K562 (cell line): ENCODE results near the gene EAF1. TPM values are rescaled to one million over a fixed set of nuclear protein-coding genes. Genes with fewer than 3 reads are reported as not detected.

Experiments used
- DIDO1 ChIP-seq: fragments of 450-650 bp; IDR thresholded peaks from 2 replicates; pipeline ENCODE4 v1.6.1; 2016; ENCODE audit warnings: low read depth, missing biosample characterization, missing genetic modification characterization
- DPF2 ChIP-seq: fragments of 450-650 bp; IDR thresholded peaks from 2 replicates; pipeline ENCODE4 v1.6.1; 2016
- E2F6 ChIP-seq, 2 experiments: IDR thresholded peaks; 2 replicates each; pipeline ENCODE4 v1.6.1; 2011; ENCODE audit warnings: borderline replicate concordance in 1 of 2, control low read depth in 1 of 2, low read depth in 1 of 2, low read length in 1 of 2, mild to moderate bottlenecking in 1 of 2, mixed read lengths in 1 of 2, moderate library complexity in 1 of 2; ENCODE audit not compliant: insufficient read depth in 1 of 2, insufficient read length in 1 of 2, poor library complexity in 1 of 2, severe bottlenecking in 1 of 2; ENCODE audit errors: extremely low read depth in 1 of 2
- ETV5 ChIP-seq: sonication (generic); formaldehyde crosslinking; IDR thresholded peaks from 2 replicates; pipeline ENCODE4 v1.4.0; 2020; ENCODE audit warnings: low read depth, mild to moderate bottlenecking, missing genetic modification reagents
- FOXA1 ChIP-seq: fragments of 450-650 bp; IDR thresholded peaks from 2 replicates; pipeline ENCODE4 v1.6.1; 2016; ENCODE audit warnings: mild to moderate bottlenecking, borderline replicate concordance
- FUS ChIP-seq: fragments of 200-400 bp; formaldehyde crosslinking; optimal IDR thresholded peaks from 2 replicates; pipeline ENCODE3; 2017; ENCODE audit warnings: low read depth, low read length
- HMGXB4 ChIP-seq: sonication (generic); formaldehyde crosslinking; IDR thresholded peaks from 2 replicates; pipeline ENCODE4 v1.8.1; 2023; ENCODE audit warnings: mild to moderate bottlenecking, missing genetic modification reagents
- KDM5B ChIP-seq: fragments of 200-600 bp; sonication (generic); IDR thresholded peaks from 2 replicates; pipeline ENCODE4 v1.6.1; 2012; ENCODE audit warnings: low read depth, mild to moderate bottlenecking, moderate library complexity, low read length, control low read depth, inconsistent platforms; ENCODE audit not compliant: insufficient replicate concordance
- MBD2 ChIP-seq: sonication (generic); IDR thresholded peaks from 2 replicates; pipeline ENCODE4 v1.6.1; 2016; ENCODE audit warnings: low read depth, borderline replicate concordance
- NCOA1 ChIP-seq: fragments of 450-650 bp; IDR thresholded peaks from 2 replicates; pipeline ENCODE4 v1.6.1; 2016; ENCODE audit warnings: low read depth
- NR2C1 ChIP-seq, 2 experiments: fragments of 450-650 bp; IDR thresholded peaks; 2 replicates each; pipeline ENCODE4 v1.6.1; 2017; ENCODE audit warnings: mild to moderate bottlenecking in 2 of 2, antibody characterized with exemption in 1 of 2, inconsistent platforms in 1 of 2, missing compliant biosample characterization in 1 of 2, missing genetic modification characterization in 1 of 2
- NRF1 ChIP-seq, 2 experiments: fragments of 450-650 bp; IDR thresholded peaks in 1 of 2; conservative IDR thresholded peaks in 1 of 2; 2 replicates each; pipeline ENCODE4 v1.6.1; 2014; ENCODE audit warnings: mild to moderate bottlenecking in 2 of 2
- PRDM10 ChIP-seq: fragments of 450-650 bp; IDR thresholded peaks from 2 replicates; pipeline ENCODE4 v1.6.1; 2018; ENCODE audit not compliant: partially characterized antibody
- TCFL5 ChIP-seq: fragments of 250-450 bp; sonication (Bioruptor Pico); conservative IDR thresholded peaks from 2 replicates; pipeline ENCODE4 v1.6.1; 2021; ENCODE audit warnings: mild to moderate bottlenecking, moderate library complexity, matching md5 sums
- XRCC4 ChIP-seq: IDR thresholded peaks from one replicate; pipeline ENCODE4 v1.6.1; 2011; ENCODE audit not compliant: insufficient read depth, insufficient read length; ENCODE audit errors: extremely low read depth
- ZBTB1 ChIP-seq: sonication (generic); formaldehyde crosslinking; IDR thresholded peaks from 2 replicates; pipeline ENCODE4 v1.8.1; 2023; ENCODE audit warnings: missing genetic modification reagents, low read depth, mild to moderate bottlenecking, borderline replicate concordance
- ZNF274 ChIP-seq: IDR thresholded peaks from 2 replicates; pipeline ENCODE4 v1.6.1; 2011; ENCODE audit warnings: low read depth, mild to moderate bottlenecking, low read length, moderate library complexity, borderline replicate concordance
- ZNF589 ChIP-seq: fragments of 200-800 bp; sonication (Bioruptor generic); IDR thresholded peaks from 2 replicates; pipeline ENCODE4 v1.6.1; 2016; ENCODE audit warnings: low read depth, missing genetic modification characterization, missing compliant biosample characterization
- ZNF79 ChIP-seq: fragments of 250-450 bp; sonication (Bioruptor Pico); IDR thresholded peaks from 2 replicates; pipeline ENCODE4 v1.4.0; 2020; ENCODE audit warnings: low read depth, mild to moderate bottlenecking, moderate library complexity
- ZZZ3 ChIP-seq: fragments of 450-650 bp; IDR thresholded peaks from 2 replicates; pipeline ENCODE4 v1.6.1; 2016; ENCODE audit warnings: antibody characterized with exemption, mild to moderate bottlenecking, moderate library complexity
- polyA plus RNA-seq, 8 experiments: library from polyadenylated mRNA; depleted of rRNA in 4 of 8; stranded (reverse) in 5 of 8; unstranded in 3 of 8; fragments of >200 nt; fragmentation: Nextera tagmentation in 2 of 8; fragmentation: Illumina TruSeq in 1 of 8; extraction: Ambion mirVana in 2 of 8; extraction: Trizol in 1 of 8; gene quantifications; 2 replicates each; pipeline versions ENCODE4 v1.2.1 to v1.2.3, GENCODE V29; 2011 to 2014; ENCODE audit warnings: inconsistent platforms in 1 of 8, missing spikeins in 1 of 8
- total RNA-seq, 7 experiments: library from RNA; depleted of rRNA in 6 of 7; stranded (reverse); fragments of >200 nt in 6 of 7; fragmentation: Illumina TruSeq in 2 of 7; extraction: Trizol in 2 of 7; gene quantifications; 2 replicates each; pipeline versions ENCODE4 v1.2.1 to v1.2.3, GENCODE V29; 2011 to 2021; ENCODE audit warnings: low replicate concordance in 1 of 7

EAF1 gene
- total and polyA plus RNA-seq, 9 of the 15 experiments (the other 6 are each of a cell fraction or from before 2014, with no cell fraction given), result 7.0 to 26.8 (median 20.4) TPM

GRCh38 chr3:15427182-15427880, at the start of gene EAF1, which contains the start of gene METTL6 (continued):
- TF ChIP-seq ZZZ3 (0 out of 2 replicates have a peak, but pooled peaks have one; percentile 74), ZNF589 (CRISPR knock-in tag) (0 out of 2 replicates have a peak, but pooled peaks have one; percentile 23), DPF2 (no peak), FUS (no peak), E2F6 (IDR thresholded peaks at IDR 0.05; ENCODE audit: borderline replicate concordance in 1 of 2, extremely low read depth in 1 of 2, insufficient read depth in 1 of 2, insufficient read length in 1 of 2, low read depth in 1 of 2, low read length in 1 of 2, poor library complexity in 1 of 2, severe bottlenecking in 1 of 2) (peak in 1 of 2 experiments; percentile 5), ZNF274 (no peak), NRF1 (conservative IDR thresholded peaks at IDR 0.05 in 1 of 2, IDR thresholded peaks at IDR 0.05 in 1 of 2) (0 out of 4 replicates have a peak, but pooled peaks of 1 of the 2 experiments have one; percentile 37), NCOA1 (peak; percentile 96), PRDM10 (peak; percentile 12), MBD2 (peak; percentile 66; the same call in 1 of the 2 replicates), TCFL5 (CRISPR knock-in tag) (no peak), ZNF79 (CRISPR knock-in tag) (no peak), HMGXB4 (CRISPR knock-in tag) (0 out of 2 replicates have a peak, but pooled peaks have one; percentile 52), KDM5B (peak; percentile 88), ZBTB1 (peak; percentile 65), DIDO1 (tag) (peak; percentile 93), XRCC4 (no peak), ETV5 (CRISPR knock-in tag) (peak; percentile 87; the same call in 1 of the 2 replicates), NR2C1 (IDR thresholded peaks at IDR 0.05) (peak; percentile 70), NR2C1 (tag; IDR thresholded peaks at IDR 0.05) (peak; percentile 79), FOXA1 (no peak)
